Putamen (tissue), 1 donor: ENCODE results near the gene KNOP1.

Source experiments
- DNase-seq: peaks from one replicate; pipeline ENCODE4 v3.0.0-alpha.2; 2016; ENCODE audit warnings: low spot score

KNOP1 gene, protein sequence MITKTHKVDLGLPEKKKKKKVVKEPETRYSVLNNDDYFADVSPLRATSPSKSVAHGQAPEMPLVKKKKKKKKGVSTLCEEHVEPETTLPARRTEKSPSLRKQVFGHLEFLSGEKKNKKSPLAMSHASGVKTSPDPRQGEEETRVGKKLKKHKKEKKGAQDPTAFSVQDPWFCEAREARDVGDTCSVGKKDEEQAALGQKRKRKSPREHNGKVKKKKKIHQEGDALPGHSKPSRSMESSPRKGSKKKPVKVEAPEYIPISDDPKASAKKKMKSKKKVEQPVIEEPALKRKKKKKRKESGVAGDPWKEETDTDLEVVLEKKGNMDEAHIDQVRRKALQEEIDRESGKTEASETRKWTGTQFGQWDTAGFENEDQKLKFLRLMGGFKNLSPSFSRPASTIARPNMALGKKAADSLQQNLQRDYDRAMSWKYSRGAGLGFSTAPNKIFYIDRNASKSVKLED

GRCh38 chr16:19717741-19718623, at the start of gene KNOP1, which contains the start of gene IQCK:
KNOP1 (minus strand) TSS chr16:19718227; CDS start chr16:19715035, 3,192 bp downstream.
IQCK (plus strand) TSS chr16:19718271; CDS start chr16:19718307, 36 bp downstream.
- DNase-seq = peak; percentile 89

GRCh38 chr16:19767497-19767896, 49.5 kb upstream of the KNOP1 start:
- DNase-seq = no peak

DNA sequence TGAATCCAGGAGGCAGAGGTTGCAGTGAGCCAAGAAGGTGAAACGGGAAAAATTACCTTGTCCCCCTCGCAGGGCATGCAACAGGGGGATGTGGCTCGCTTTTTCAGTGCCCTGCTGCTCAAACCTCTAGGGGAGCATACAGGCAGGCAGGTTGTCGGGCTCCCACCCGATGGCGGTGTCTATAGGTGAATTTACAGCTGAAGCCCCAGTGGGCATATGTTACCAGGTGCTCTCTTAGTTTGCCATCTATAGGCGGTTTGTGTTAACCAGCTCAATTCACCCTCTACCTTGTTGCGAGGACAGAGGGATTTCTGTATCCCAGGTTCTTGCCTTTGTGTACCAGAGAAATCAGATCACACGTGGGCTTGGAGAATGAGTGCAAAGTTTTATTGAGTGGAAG, 49.0 kb upstream of the KNOP1 start:
- DNase-seq = no peak

- no peak for DNase-seq
Measured at GRCh38 chr16:19766554-19766884, 48.5 kb upstream of the KNOP1 start.

GRCh38 chr16:19765860-19766553, 48.0 kb upstream of the KNOP1 start:
- peak; percentile 91 for DNase-seq

DNA sequence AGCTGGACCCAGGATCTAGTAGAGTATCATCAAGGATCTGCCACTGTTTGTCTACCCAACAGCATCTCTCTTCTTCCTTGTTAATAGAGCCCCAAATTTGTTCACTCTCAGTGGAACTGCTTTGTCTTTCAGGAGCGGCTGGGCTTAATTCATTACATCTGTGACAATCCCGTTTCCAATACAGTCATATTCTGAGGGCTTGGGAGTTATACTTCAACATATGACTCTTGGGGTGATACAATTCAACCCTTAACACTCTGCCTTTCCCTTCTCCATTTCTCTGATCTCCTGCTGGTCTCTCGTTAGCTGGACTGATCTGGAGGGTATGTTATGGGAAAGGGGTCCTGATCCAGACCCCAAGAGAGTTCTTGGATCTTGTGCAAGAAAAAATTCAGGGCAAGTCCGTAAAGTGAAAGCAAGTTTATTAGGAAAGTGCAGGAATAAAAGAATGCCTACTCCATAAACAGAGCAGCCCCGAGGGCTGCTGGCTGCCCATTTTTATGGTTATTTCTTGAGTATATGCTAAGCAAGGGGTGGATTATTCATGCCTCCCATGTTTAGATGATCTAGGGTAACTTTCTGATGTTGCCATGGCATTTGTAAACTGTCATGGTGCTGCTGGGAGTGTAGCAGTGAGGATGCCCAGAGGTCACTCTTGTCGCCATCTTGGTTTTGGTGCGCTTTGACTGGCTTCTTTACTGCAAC, 42.5 kb upstream of the KNOP1 start:
- DNase-seq = no peak

DNA sequence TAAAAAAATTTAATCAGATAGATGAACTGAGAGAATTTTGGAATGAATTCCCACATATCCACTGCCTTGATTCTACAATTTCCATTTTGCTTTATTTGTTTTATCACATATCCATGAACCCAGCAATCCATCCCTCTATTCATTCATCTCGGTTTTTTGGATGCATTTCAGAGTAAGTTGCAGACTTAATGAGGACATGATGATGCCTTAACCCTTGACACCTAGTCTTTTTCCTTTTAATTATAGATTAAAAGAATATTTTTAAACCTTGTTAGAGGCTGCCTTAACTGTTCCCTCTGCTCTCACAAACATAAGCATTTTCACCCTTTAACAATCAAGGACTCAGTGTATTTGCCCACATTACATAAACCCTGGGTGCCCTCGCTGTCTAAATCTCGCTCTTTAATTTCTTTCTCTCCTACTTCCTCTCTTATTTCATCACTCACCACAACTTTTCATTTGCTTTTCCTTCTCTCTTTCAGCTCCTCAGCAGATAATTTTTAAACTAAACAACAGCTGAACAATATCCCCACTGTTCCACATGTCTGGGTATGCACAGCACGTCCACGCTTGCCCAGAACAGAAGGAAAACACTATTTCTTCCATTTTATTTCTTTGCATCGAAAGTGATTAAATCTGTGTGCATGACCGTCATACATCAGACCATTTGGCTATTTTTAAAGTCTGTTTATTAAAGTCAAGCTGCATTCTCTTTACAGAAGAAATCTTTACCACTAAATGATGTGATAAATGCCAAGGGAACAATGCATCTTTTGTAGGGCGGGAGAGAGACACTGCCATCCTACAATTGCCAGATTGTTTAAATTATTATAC, 40.0 kb upstream of the KNOP1 start:
- DNase-seq = peak; percentile 88

GRCh38 chr16:19757026-19757425, 39.0 kb upstream of the KNOP1 start:
- DNase-seq = peak; percentile 49

DNA sequence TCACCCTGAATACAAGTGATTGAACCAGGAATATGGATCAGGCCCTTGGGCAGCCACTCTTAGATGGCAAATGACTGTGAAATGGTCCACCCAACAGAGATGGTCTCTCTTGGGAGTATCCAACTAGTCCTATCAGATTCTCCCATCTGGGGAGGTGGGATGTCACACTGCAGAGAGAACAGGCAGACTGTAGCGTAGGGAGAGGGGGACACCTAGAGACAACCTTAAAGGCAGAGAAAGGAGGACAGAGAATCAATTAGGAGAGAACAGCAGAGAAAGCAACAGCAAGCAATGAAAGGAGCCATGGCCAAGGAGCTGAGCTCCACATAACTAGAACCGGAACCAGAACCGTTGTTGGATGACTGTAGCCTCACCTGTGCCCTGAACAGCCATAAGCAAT, 37.2 kb upstream of the KNOP1 start:
- DNase-seq = no peak

- DNase-seq = no peak
Measured at GRCh38 chr16:19754644-19755036, 36.6 kb upstream of the KNOP1 start.

DNA sequence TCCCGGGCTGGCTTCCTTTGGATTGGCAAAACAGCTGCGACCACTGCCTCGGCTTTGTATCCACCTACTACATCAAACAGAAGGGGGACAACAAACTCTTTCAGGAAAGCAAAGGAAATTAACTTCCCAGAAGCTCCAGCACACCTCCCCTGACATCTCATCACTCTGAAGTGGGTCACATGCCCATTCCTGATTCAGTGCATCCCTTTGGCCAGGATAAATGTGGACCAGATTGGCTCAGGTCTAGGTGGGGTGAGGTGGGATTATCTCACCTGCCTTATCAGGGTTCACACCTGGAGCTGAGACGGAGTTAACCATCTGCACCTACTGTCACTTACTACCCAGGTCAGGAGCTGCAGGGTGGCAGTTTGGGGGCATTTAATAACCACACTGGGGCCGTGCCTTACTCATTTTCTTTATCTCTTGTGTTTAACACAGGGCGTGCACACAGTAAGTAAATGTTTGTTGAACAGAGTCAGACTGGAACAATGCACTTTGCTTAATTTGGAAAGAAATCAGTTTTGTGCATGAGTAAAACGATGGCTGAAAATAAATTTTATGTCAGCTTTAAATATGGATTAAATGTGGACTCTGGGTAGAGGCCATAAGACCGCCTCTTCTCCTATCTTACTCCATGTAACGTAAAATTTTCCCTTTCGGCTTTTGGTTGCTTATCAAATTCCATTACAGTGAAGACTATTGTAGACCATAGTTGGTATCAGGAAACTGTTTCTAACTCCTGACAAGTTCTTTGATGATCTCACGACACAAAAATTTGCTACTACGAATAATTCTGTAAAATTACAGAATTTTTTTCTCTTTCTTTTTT, 36.0 kb upstream of the KNOP1 start:
- no peak for DNase-seq

DNA sequence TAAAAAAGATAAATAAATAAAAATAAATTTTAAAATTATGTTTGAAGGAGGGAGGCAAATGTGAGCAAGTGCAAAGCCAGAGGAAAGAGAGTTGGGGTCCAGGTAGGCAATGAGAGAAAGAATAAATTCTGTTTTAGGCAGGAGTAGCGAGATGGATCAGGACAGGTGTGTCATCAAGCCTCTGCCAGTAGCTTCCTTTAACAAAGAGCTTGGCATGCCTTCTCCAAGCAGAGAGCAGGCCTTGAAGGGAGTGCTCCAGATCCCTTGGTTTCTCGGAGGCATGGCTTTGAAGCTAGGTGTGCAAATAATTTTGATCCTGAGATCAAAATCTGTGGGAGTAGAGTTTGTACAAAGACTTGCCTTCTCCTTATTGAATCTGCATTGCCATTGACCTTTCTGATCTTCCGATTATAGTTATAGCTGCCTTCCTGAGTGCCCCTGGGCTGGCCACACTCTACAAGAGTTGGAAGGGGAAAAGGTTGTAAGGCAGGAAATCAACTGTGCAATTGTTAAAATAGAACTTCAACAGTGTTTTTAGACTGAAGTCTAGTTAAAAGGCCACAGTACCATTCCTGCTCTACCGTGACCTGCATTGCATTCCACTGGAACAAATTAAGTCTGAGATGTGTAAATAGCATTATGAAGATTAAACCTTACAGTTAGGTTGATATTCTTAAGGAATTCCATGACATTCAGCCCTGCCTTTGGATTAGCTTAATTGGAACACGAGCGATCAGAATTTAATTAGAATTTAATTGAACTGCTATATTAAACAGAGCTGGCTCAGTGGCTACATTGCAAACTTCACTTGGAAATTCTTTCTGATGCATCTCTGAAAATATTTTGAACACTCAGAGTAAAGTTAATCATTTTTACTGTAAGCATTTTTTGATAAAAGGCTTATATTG, 33.7 kb upstream of the KNOP1 start:
- no peak for DNase-seq

GRCh38 chr16:19749571-19750080, 31.6 kb upstream of the KNOP1 start:
- no peak for DNase-seq

GRCh38 chr16:19748389-19749168, 30.6 kb upstream of the KNOP1 start:
- DNase-seq = no peak

DNA sequence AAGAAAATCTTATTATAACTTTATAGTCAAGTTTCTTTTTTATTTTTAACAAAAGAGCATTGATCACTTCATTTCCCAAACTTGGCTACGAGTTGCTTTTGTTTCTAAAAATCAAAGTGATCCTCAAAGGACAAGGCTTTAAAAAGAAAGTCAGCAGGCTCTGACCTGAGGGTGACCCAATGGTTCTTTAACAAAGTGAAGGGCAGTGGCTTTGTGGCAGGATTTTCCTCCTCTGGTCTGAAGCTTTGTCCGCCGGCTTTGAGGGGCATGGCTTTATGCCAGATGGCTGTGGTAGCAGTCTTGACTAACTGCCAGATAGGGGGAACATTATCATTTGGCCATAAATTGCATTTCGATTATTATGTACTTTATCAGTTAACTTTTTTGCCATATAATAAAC, 28.5 kb upstream of the KNOP1 start:
- no peak for DNase-seq

DNA sequence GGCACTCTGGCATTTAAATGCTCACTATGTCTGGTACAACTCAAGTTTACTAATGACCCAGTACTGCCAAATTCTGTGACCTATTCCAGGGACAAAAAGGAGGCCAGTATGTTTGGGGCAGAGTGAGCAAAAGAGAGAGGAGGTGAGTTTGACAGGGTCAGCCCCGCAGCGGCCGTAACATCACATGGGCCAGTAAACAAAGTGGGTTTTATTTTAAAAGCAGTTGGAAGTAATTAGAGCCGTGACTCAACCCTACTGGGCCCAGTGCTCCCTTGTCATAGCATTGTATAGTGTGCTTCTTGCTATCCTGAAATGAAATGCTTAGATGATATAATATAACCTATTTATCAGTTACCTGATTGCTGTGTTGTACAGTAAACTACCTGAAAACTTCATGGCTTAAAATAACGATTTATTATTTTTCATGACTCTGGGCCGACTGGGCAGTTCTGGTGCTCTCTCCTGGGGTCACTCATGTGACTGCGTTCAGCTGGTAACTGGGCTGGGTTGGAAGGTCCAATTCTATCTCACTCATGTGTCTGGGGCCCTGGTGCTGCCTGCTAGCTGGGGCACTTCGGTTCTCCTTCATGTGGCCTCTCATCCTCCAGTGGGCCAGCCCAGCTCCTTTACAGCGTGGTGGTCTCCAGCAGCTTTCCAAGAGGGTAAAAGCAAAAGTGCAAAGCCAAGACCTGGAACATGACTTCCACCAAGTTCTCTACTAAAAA, 27.4 kb upstream of the KNOP1 start:
- DNase-seq = no peak

- DNase-seq = no peak
Measured at GRCh38 chr16:19744670-19745069, 26.6 kb upstream of the KNOP1 start.
